ENCODE data around the gene LETM1.
A peak's percentile ranks its signal among the peaks of the same experiment; 100 is the strongest.

LETM1 gene

DNA sequence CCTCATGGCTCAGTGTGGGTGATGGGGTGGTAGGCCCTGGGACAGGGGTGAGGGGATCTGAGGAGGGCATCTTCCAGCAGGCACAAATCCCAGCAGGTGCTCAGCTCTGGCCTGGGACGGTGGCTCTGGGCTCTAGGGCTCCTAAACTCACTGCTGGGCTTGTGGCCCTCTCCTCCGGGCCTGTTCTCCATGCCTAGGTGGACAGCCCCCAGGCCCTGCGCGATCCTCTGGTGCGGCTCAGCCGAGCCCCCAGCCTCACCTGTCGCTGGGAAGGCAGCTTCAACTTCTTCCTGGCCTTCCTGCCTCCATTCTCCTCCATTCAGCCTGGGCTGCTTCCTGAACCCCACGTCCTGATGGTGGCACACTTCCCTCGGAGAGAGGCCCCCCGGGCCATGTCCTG is 82.2 kb downstream of the LETM1 start:
- POLR2A ChIA-PET (ENCODE audit: low non-redundant PET), result no interaction called here

DNA sequence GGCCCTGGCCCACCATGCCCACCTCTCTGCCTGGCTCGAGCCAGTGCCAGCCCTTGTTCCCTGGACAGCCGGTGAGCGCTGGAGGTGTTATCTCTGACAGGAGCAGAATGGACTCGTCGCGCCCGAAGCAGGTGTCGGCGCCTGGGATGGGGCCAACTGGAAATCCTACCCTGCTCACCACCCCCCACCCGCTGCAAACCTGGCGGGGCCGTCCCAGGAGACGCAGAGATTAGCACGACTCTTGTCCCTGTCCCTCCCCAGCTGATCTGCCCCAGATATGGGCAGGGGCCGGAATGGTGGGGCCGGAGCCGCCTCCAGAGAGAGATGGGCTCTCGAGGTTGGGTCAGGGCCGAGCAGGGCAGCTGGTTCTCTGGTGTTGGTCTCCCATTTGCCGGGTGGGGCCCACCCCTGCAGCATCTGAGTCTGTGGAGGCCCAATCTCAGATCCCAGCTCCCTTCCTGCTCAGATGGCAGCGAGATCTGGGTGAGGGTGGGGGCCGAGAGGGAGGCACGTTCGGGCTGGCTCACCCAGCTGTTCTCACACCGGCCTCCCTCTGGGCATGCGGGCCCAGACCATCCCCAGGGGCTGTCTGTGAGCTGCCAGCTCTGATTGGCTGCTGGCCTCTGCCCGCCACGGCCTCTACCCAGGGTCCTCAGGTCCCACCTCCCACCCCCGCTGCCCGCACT is 83.0 kb downstream of the LETM1 start:
- no peak for DNase-seq (ENCODE audit: low spot score)
- peak overlapping the region; percentile 91 for H3K27ac ChIP-seq
- POLR2A ChIA-PET (ENCODE audit: low non-redundant PET), result no interaction called here
- TF ChIP-seq CTCF (conservative IDR thresholded peaks at IDR 0.05; ENCODE audit: low read depth), result no peak
- CTCF ChIA-PET, result interaction anchor here (0.5 to 0.6 kb wide), 3 partner anchors 12 to 1932 kb away, joined by 3 to 6 read pairs (median 3); no protein-coding TSS in a partner anchor

More for the DNA sequence above, 82.2 kb downstream of the LETM1 start:
- H3K27ac ChIP-seq, result peak overlapping the region; percentile 91
- TF ChIP-seq CTCF (conservative IDR thresholded peaks at IDR 0.05; ENCODE audit: low read depth), result no peak
- no peak for DNase-seq (ENCODE audit: low spot score)
- CTCF ChIA-PET, result interaction anchor here (0.6 kb wide), 1 partner anchor 1932 kb away, joined by 3 read pairs; no protein-coding TSS in a partner anchor

DNA sequence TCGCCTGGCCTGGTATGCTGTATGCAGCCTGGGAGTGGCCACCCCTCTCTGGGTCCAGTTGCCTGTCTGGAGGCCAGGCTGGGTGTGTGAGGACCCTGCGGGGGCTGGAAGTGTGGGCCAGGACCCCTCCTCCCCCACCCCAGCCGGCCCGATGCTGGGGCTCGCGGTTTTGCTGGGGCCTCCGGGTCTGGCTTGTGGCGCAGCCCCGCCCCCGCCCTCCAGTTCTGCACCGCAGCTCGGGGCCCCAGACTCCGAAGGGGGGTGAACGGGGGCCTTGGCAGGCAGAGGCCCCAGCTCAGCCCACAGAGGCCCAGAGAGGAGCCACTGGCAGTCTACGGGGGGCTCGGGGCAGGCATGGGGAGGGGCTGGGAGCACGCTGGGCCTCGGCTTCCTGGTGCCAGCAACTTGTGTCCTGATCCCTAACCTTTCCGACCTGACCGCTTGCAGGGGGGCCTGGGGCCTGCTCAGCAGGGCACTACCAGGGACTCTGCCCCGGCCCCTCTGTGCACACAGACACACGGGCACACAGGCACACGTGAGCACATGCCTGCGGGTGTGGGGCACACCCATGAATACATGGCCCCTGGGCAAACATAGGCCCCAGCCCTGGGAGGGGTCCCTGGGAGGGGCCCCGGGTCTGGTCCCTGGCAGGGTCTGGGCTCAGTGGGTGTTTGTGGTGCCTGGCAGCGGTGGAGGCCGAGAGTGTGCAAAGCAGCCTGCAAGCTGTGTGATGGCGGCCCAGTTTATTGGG is 84.2 kb downstream of the LETM1 start:
- ChIA-PET CTCF (no interaction called here), POLR2A (ENCODE audit: low non-redundant PET) (no interaction called here)
- no peak for TF ChIP-seq CTCF (conservative IDR thresholded peaks at IDR 0.05; ENCODE audit: low read depth)
- DNase-seq (ENCODE audit: low spot score), result no peak
- H3K27ac ChIP-seq, result peak overlapping the region; percentile 91

DNA sequence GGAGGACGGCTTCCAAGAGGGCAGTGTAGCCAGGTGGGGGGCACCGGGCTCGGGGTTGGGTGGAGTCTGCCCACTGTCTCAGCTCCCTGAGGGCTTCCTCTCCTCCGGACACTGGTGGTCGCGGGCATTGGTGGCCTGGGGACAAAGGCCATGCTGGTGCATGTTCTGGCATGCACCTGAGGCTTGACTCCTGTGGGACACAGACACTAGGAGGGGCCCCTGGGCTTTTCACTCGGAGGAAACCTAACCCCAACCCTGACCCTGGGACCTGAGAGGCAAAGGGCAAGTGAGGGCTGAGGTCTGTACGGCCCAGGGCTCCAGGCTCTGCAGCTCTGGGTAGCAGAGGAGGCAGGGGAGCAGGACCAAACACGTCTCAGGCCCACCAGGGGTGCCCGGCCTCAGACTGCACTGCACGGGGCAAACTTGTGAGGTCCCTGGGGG is 85.1 kb downstream of the LETM1 start:
- no peak for DNase-seq (ENCODE audit: low spot score)
- no peak for TF ChIP-seq CTCF (conservative IDR thresholded peaks at IDR 0.05; ENCODE audit: low read depth)
- CTCF ChIA-PET, result no interaction called here
- H3K27ac ChIP-seq, result peak overlapping the region; percentile 91; the same call in 1 of the 2 replicates
- POLR2A ChIA-PET (ENCODE audit: low non-redundant PET), result no interaction called here

GRCh38 chr4:1770245-1770644 is 85.7 kb downstream of the LETM1 start:
- CTCF ChIA-PET, result interaction anchor here (0.6 kb wide), 1 partner anchor 379 kb away, joined by 5 read pairs; no protein-coding TSS in a partner anchor
- DNase-seq (ENCODE audit: low spot score), result no peak
- POLR2A ChIA-PET (ENCODE audit: low non-redundant PET), result no interaction called here
- H3K27ac ChIP-seq, result peak overlapping the region; percentile 81; the same call in 1 of the 2 replicates
- no peak for TF ChIP-seq CTCF (conservative IDR thresholded peaks at IDR 0.05; ENCODE audit: low read depth)

GRCh38 chr4:1769692-1770091 is 86.3 kb downstream of the LETM1 start:
- TF ChIP-seq CTCF (conservative IDR thresholded peaks at IDR 0.05; ENCODE audit: low read depth), result no peak
- ChIA-PET POLR2A (ENCODE audit: low non-redundant PET) (no interaction called here), CTCF (interaction anchor here (0.6 kb wide), 1 partner anchor 379 kb away, joined by 5 read pairs; no protein-coding TSS in a partner anchor)
- H3K27ac ChIP-seq, result peak overlapping the region; percentile 81
- no peak for DNase-seq (ENCODE audit: low spot score)

Data from RWPE1 (cell line).